Spleen (tissue), 7 donors: ENCODE measurements around the gene SHF.

Experiments used
- CTCF ChIP-seq, 11 experiments: fragments of 200-600 bp in 7 of 11; fragments of 450-650 bp in 4 of 11; sonication (generic) in 4 of 11; IDR thresholded peaks in 8 of 11; conservative IDR thresholded peaks in 3 of 11; 1 replicate in 7 of 11; 2 replicates in 4 of 11; pipeline versions ENCODE4 v1.4.0 to v1.8.0; 2016 to 2021; ENCODE audit warnings: antibody characterized with exemption in 11 of 11, inconsistent platforms in 4 of 11, mild to moderate bottlenecking in 1 of 11
- POLR2A ChIP-seq, 3 donors: fragments of 450-650 bp; IDR thresholded peaks; one replicate each; pipeline ENCODE4 v1.5.1; 2017; ENCODE audit warnings: antibody characterized with exemption in 3 of 3, mild to moderate bottlenecking in 1 of 3
- POLR2AphosphoS5 ChIP-seq, 3 donors: sonication (generic); formaldehyde crosslinking; IDR thresholded peaks; one replicate each; pipeline ENCODE4 v1.5.1; 2017; ENCODE audit warnings: antibody characterized with exemption in 3 of 3
- donor health status: DM: no; HTN: no; CAD: no; lungs with moderate emphysema.
- donor health status: DM: no; HTN: no; CAD: no.
- donor health status: DM: no; HTN: no; CAD: no.

DNA sequence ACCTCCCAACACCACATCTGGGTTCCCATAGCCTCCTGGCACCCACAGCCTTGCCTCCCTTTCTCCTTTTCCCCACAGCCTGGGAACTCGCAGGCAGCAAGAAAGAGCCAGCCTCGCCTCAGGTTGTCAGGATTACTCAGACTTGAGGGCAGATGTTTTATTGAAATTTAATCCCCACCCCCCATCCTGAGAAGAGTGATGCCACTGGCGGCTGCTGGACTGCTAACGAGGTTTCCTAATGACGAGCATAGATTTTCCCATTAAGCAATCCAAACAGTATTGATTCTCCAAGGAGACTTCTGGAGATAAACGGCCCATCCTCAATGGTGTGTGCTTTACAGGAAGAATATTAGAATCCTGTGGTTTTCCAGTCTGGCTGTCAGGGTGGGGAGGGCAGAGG lies 13.7 kb downstream of the SHF start:
- TF ChIP-seq POLR2A (IDR thresholded peaks at IDR 0.05) (no peak), POLR2AphosphoS5 (IDR thresholded peaks at IDR 0.05) (no peak), CTCF (IDR thresholded peaks at IDR 0.05 in 8 of 11, conservative IDR thresholded peaks at IDR 0.05 in 3 of 11) (no peak)
